ENCODE measurements around the gene MAST3.
A peak's percentile ranks its signal among the peaks of the same experiment; 100 is the strongest.
"Not testable (repeated sequence)": the region's sequence is repeated elsewhere in the genome, so short reads cannot be mapped to it uniquely, and the experiment has no call there.

The MAST3 gene

DNA sequence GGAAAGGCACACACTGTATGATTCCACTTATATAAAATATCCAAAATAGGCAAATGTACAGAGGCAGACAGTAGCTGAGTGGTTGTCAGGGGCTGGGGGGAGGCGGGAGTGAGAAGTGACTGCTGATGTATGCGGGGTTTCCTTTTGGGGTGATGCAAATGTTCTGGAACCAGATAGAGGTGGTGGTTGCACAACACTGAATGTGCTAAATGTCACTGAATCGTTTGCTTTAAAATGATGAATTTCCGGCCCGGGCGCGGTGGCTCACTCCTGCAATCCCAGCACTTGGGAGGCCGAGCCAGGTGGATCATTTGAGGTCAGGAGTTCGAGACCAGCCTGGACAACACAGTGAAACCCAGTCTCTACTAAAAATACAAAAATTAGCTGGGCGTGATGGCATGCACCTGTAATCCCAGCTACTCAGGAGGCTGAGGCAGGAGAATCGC lies 8.5 kb upstream of the MAST3 start:
- DNase-seq, result not testable (repeated sequence)

DNA sequence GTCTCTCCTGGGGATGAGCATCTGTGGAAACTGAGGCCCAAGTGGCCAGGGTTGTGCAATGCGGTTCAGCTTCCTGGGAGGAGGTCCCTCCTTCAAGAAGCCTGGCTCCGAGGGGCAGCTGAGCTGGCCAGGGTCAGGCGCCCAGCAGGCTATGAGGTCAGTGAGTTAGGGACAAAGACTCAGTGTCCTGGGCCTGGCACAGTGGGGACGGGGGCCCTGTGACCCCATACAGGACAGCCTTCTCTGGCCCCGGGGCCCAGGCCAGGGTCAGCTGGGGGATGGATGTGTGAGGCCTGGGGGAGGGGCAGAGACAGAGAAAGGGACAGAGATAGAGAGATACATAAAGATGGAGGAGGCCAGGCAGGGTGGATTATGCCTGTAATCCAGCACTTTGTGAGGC lies 7.9 kb upstream of the MAST3 start:
- no peak for DNase-seq

DNA sequence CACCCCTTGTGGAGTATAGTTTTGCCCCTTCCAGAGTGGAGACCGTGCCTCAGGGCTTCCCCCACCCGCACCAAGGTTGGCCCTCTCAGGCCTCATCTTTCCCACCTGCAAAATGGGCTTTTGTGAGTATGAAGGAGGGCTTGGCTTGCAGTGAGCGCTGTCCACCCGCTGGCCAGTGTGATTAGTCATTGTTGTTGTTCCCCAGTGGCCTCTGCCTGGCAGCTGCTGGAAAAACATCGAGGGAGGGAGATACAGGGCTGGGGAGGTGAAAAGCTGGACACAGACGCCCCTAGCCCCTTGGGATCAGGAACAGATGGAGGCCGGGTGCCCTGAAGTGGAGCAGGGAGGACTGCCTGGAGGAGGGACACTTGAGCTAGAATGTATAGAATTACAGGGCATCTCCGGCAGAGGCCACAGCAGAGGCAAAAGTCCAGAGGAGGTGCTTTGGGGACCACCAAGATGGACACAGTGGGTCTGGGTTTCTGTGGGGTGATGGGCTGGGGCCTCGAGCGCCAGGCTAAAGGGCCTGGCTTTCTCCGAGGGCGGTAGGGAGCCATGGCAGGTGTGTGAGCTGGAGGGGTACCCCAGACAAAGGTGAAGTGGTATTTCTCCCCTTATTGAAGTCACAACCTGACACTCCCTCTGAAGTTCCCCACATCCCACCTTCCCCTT lies 6.9 kb upstream of the MAST3 start:
- no peak for DNase-seq

DNA sequence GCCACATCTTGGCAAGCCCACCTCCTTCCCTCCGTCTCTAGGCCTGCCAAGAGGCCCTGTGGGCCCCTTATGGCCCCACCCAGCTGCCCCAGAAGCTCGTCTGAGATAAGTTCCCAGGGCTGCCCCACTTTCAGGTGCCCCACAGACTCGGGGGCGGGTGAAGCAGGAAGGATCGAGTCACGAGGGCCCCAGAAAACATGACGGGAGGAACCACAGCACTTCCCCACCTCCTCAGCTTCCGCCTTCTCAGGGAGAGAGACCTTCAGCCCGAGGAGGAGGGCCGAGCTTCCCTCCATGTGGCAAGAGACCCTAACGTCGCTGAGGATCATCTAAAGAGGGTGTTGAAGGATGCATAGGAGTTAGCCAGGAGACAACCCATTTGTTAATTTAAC lies 6.4 kb upstream of the MAST3 start:
- DNase-seq, result no peak

DNA sequence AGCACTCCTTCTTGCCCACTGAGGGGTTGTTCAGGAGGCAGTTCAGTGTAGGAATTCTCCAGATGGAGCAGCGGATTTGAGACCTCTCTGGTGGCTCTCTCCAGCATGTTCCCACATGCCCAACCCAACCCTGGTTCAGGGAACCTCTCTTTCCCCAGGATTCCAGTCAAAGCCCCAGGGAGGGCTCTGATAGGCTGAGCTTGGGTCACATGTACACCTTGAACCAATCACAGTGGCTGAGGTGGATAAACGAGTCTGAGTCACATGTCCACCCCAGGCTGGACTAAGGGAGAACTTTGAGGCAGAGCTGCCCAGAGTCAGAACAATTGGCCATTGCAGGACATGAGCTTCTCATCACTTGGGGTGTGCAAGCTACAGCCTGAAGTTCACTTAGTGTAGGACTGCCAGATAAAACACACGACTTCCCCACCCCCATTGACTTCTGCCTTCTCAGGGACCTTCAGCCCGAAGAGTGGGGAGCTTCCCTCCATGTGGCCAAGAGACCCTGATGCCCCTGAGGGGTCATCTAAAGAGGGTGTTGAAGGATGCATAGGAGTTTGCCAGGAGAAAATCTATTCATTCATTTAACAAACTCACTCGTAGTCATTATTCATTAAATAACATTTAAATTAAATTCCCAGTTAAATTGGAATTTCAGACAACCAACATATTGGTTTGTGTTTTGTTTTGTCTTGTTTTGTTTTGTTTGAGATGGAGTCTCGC lies 4.0 kb upstream of the MAST3 start:
- no peak for DNase-seq

DNA sequence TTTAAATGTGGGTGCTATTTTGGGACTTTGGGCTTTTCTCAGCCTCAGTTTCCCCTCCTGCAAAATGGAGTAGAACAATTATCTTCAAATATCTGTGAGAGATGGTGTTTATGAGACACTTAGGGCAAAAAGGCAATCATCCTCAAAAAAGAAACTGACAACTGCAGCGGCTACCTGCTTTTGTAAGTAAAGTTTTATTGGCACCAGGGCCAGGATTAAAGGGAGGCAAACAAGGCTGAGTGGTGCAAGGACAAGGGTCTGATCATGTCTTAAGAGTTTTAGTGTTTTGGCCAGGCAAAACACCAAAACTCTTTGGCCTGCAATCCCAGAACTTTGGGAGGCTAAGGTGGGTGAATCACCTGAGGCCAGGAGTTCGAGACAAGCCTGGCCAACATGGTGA lies 1.3 kb upstream of the MAST3 start:
- no peak for DNase-seq

DNA sequence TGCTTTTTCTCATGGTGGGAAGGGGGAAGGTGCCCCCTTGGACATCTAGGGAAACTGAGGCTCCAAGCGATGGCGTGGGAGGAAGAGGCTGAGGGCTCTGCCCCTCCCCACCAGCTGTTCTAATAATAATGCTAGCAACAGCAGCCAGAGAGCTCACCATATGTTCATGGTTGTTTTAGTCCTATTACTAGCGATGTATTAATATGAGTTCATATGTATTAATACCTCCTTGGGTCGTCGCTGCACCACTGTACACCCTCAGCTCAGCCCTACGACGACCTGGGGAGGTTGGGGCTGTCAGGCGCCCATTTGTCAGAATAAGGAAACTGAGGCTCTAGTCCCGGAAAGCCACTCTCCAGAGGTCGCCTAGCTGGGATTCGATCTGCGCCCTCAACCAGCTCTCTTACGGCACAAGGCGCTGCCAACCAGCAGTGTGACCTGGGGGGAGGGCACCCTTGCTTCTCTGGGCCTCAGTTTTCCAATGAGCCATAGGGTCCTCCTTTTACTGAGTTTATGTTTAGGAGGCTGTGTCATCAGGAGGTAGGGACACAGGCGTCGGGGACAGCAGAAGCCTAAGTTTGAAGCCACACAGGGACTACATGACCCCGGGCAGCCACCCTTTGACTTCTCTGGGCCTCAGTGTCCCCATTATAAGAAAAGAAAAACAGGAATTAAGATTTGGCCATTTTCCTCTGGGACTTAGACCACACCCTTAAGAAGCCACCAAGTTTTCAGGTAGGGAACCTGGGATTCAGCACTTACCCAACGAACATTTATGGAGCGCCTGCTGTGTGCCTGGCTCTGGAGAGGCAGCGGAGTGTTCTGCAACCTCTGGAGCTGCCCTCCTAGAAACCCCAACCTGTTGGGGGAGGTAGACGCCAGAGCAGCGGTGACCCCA lies 664 bp downstream of the MAST3 start:
- DNase-seq, result no peak

DNA sequence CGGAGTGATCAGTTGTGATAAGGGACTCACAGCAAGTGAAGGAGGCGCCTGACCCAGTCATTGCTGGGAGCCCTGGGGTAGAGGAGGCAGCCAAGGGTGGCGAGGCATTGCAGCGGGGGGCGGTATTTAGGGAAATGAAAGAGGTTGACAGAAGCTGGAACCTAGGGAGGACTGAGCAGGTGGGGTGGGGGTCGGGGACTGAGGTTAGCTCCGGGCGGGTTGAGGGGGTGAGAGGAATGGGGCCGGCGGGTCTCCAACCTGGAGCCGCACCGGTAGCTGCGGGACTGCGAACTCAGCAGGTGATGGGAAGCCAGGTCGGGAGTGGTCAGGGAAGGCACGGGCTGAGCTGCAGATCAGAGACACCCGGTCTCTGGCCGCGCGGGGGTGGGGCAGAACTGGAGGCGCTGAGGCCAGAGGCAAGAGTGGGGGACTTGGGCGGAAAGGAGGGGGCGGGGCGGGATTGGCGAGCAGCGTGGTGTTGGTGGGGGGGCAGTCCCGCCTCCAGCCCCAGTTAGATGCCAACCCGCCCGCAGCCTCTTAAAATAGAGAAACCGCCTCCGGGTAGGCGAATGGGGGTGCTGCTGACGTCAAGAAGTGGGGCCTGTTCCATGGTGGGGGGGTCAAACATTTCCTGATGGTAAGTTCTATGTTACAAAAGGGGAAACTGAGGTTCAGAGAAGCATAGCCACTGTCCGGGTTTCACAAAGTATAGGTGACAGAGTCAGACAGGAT lies 1.5 kb downstream of the MAST3 start:
- DNase-seq, result no peak

DNA sequence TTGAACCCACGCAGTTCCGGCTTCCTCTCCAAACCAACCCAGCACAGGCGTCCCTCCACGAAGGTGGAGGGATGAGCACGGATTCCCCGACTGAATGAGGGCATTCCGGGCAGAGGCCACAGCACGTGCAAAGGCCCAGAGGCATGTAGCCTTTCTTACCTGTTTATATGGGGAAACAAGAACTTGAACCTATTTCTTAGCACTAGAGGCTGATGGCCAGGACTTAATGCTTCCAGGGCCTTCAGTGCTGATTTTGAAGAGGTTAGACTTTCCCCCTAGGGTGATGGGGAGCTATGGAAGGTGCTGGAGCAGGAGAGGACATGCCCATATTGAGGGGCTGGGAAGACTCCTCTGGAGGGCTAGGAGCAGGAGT lies 2.0 kb downstream of the MAST3 start:
- DNase-seq, result no peak

DNA sequence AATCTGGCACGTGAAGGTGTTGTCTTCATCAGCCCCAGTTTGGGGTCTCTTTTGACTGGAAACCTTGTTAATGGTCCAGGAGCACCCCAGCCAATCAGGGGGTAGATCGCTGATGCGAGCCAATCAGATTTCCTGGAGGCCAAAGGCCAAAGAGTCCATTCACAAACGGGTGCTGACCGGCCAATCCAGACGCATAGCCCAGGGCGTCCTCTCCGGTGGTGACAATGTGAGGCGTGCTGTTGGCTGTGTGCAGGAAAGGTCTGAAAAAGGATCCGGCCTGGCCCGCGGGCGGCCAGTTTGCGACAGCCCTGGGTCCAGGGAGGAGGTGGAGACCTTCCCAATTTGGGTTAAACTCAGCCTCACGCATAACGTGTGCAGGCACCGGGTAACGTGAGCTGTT lies 3.1 kb downstream of the MAST3 start:
- no peak for DNase-seq

DNA sequence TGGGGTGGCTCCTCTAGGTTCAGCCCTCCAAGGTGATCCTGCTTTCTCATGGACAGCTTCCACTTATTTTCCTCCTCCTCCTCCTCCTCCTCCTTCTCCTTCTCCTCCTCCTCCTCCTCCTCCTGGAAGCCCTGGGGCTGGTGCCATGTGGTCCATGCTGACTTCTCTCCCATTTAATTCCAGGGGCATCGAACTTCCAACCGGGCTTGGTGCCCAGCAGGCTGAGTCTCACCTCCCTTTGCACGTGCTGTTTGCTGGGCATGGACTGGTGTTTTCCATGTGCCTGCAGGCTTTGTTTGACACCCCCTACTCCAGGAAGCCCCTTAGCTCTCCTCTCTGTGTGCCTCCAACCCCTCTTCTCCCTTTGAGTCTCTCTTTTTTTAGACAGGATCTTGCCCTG lies 3.7 kb downstream of the MAST3 start:
- no peak for DNase-seq

DNA sequence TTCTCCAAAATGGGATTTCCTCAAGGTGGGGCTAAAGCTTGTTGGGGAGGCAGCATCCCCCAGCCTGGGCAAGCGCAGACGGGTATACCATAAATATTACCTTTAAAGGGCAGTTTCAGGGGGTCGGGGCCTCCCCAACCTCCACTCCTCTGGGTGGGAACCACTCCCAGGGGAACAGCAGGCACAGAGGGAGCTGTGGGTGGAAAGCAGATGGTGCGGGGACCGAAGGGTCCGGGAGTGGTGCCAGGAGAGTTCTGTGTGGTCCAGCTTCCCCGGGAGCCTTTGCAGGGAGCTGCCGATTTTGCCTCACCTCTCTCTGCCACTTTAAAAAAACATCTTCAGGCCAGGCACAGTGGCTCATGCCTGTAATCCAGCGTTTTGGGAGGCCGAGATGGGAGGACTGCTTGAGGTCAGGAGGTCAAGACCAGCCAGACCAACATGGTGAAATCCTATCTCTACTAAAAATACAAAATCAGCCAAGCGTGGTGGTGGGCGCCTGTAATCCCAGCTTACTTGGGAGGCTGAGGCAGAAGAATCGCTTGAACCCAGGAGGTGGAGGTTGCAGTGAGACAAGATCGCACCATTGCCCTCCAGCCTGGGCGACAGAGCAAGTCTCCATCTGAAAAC lies 5.5 kb downstream of the MAST3 start:
- DNase-seq, result no peak

DNA sequence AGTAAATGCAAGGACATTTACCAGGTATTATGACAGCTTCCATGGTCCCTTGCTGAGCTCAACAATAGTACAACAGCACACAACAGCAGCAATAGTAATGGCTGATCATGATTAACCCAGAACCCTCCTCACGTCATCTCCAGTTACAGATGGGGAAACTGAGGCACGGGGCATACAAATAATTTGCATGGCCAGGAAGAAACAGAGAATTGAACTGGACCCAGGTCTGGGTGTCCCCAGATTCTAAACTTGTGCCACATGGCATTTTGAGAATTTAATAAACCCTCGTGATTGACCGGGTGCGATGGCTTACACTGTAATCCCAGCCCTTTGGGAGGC lies 7.2 kb downstream of the MAST3 start:
- no peak for DNase-seq

DNA sequence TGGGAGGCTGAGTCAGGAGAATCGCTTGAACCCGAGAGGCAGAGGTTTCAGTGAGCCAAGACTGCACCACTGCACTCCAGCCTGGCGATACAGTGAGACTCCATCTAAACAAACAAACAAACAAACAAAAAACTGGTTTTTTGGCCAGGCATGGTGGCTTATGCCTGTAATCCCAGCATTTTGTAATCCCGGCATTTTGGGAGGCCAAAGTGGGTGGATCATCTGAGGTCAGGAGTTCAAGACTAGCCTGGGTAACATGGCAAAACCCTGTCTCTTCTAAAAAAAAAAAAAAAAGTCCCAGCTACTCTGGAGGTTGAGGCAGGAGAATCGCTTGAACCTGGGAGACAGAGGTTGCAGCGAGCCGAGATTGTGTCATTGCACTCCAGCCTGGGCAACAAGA lies 7.7 kb downstream of the MAST3 start:
- DNase-seq, result not testable (repeated sequence)

DNA sequence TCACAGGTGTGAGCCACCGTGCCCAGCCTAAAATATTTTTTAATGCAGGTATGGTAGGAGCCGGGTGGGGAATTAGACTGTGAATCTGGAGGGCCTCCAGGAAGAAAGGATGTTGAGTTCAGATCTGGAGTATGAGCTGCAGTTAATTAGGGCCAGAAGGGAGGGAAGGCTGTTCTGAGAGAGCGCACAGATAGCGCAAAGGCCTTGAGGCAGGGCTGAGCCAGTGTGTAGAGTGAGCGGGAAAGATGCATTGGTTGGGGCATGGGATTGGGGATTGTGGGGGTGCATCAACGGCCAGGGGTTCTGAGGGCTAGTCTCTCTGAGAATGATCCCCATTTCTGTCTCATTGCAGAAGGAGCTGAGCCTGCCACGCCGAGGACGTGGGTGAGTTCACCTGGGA lies 9.7 kb downstream of the MAST3 start:
- DNase-seq, result no peak

DNA sequence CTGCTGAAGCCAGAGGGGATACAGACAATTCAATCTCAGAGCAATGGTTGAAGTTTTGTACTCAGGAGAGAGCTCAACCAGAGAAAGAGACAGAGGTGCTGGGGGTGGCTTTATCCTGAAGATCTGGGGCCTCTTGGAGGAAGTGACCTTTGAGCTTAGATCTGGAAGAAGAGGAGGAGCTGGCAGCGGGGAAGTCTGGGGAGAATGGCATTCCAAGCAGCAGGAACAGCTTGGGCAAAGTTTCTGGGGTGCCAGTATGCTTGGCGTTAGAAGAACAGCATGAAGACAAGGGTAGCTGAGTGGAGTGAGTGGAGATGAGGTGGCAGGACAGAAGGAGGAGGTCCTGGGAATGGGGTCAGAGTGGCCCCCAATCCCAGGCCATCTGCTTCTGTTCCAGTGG lies 11.3 kb downstream of the MAST3 start:
- DNase-seq, result no peak

DNA sequence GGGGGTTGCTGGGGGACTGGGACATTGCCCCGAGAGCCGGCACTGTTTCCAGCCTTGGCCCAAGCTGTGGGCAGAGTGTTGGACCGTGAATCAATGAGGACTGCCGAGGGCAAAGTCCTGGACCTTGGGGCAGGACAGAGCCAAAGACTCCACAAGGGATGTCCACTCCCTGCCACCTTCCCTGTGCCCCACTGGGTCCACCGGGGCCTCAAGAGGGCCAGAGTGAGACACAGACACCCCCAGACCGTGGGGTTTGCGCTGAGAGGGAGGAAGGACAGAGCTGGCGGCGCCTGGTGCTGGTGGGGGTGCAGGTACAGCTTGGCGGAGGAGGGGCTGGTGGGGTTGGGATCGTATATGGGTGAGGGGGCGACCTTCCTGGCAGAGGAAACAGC lies 11.8 kb downstream of the MAST3 start:
- DNase-seq, result no peak

DNA sequence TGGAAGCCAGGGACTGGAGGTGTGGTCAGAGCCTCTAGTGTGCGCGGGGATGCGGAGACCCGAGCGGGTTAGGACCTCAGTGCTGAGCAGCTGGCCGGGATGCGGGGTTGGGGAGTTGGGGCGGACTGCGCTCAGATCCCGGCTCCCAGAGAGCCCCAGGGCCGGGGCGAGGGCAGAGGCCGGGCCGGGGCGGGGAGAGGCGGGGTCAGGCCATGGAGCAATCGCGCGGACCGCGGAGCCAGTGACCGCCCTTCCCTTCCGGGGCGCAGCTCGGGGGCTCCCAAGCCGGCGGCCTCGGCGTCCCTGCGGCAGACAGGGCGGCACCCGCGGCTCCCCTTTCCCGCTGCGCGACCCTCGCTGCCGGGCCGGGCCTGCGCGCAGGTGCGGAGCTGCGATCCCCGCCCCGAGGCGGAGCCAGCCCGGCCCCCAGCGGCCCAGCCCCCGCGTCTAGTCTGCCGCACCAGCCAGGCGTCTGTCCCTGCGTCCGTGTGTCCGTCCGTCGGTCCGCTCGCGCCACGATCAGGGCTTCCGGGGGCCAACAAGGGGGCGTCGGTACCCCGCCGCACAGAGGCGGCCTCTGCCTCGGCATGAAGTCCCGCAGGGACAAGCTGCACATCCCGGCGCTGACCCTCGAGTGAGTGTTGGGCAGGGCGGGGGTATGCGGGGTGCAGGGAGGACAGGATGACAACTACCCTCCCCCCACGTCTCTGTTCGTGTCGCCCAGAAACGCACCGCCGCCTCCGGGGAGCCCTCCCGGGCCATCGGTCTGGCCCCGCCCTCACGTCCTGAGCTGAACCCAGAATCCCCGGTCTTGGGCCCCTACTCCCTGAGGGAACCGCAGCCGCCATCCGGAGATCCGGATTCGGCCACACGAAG lies 12.4 kb downstream of the MAST3 start:
- no peak for DNase-seq

DNA sequence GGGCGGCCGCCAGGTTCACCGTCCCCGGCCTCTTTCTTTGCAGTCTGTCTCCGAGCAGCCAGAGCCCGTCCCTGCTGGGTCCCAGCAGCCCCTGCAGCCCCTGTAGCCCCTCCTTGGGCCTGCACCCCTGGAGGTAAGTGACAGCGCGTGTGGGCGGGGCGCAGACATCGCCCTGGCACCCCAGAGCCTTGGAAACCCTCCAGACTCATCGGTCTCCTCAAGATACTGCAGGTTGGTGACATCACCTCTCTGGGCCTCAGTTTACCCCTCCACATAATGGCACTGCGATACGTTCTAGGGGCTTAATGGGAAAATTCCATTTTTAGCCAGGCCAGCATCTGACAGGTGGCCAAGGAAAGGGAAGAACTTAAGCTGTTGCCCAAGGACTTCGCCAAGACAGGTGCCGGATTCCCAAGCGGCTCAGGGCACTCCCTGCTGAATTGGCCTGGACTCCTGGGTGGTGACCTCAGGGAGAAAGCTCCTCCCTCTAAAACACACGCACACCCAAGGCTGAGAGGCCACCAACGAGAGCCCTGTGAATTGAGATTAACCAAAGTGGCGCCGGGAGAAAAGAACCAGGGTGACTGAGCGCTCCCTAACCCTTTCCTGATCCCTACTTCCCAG lies 13.1 kb downstream of the MAST3 start:
- DNase-seq, result no peak

DNA sequence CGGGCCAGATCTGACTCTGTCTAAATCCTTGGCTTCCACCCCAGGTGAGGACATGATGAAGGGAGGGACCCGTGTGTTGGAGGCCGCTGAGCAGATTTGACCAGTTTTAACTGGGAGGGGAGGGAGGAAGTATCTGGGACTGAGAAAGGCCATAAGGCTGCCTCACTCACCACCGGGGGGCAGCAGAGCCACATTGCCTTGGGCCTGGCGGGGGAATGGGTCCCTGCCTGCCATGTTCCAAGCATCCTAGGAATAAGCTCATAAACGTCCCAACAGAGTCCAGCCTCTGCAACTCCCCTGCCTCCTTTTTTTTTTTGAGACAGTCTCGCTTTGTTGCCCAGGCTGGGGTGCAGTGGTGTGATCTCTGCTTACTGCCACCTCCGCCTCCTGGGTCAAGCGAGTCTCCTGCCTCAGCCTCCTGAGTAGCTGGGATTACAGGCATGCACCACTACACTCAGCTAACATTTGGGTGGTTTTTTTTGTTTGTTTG lies 15.5 kb downstream of the MAST3 start:
- peak; percentile 82 for DNase-seq

DNA sequence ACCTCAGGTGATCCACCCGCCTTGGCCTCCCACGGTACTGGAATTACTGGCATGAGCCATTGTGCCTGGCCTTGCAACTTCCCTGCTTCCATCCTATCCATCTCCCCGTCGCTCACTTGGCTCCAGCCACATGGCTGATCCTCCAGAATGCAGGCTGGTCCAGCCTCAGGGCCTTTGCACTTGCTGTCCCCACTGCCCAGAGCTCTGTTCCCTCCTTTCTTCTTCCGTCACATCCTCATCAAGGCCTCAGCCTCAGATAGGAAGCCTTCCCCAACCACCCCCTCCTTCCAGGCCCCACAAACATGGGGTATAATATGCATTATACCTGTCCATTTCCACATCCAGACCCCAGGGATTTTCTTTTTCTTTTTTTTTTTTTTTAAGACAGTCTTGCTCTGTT lies 16.2 kb downstream of the MAST3 start:
- no peak for DNase-seq

All from COR-L47 (cell line).